OCI-LY7 (cell line): Measurements from ENCODE around the gene EYS.

Experiments used
- CTCF ChIP-seq: fragments of 200-600 bp; sonication (generic); conservative IDR thresholded peaks from 2 replicates; pipeline ENCODE4 v1.5.1; 2014; ENCODE audit warnings: mild to moderate bottlenecking, antibody characterized with exemption, low read length, moderate library complexity, mixed read lengths
- EZH2phosphoT487 ChIP-seq: fragments of 200-600 bp; sonication (generic); IDR thresholded peaks from 2 replicates; pipeline ENCODE4 v1.6.1; 2018; ENCODE audit warnings: low read depth, borderline replicate concordance, mild to moderate bottlenecking, mixed run types, antibody characterized with exemption, low read length, moderate library complexity, mixed read lengths

- TF ChIP-seq CTCF (no peak), EZH2phosphoT487 (no peak)
Measured at GRCh38 chr6:64217721-64218620, 1489.1 kb downstream of the EYS start.
